NOMO-1 (cell line): ENCODE measurements around the gene HOMER2.
"Not testable (repeated sequence)": the region's sequence is repeated elsewhere in the genome, so short reads cannot be mapped to it uniquely, and the experiment has no call there.

Experiments
- DNase-seq, 2 experiments: peaks; one replicate each; lab custom pipeline; 2025; ENCODE audit not compliant: unreplicated experiment in 2 of 2; lab: John Stamatoyannopoulos, UW

The HOMER2 gene

DNA sequence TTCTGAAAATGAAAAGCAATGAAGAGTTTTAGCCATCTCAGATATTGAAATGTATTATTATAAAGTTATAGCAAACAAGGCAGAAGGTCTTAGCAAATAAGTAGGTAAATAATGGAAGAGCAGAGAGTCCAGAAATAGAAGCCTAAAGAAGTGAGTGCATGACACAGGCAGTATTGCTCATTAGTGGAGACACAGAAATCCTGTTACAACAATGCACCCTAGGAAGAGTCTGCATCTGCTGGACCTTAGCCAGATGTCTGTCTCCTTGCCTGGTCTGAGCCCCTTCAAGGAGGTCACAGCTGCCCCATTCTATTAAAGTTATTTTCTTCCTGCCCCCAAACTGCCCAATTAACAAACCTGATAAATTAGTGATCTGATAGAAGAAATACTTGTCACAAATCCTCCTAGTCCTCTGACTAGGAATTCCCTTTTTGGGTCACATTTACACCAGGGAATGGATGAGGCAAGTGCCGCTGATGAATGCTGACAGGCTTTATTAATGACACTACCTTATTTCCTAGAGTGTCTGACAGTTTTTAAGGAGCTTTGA is 51.9 kb downstream of the HOMER2 start:
- no peak for DNase-seq

DNA sequence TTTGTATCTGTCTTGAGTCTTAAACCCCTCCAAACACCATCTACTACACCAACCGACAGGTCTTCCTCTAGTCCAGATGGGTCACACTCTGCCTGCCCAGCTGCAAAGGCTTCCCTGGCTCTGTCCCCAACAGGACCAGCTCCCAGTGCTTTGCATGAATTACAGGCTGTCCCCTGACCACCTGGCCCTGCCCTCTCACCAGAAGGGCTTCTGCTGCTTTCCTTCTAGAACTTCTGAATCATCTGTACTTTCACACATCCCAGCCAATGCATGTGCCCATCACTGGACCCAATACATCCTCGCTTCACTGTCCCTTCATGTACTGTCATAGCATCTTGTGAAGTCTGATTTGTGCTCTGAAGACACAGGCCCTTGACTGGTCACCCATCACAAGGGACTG is 53.6 kb downstream of the HOMER2 start:
- no peak for DNase-seq

DNA sequence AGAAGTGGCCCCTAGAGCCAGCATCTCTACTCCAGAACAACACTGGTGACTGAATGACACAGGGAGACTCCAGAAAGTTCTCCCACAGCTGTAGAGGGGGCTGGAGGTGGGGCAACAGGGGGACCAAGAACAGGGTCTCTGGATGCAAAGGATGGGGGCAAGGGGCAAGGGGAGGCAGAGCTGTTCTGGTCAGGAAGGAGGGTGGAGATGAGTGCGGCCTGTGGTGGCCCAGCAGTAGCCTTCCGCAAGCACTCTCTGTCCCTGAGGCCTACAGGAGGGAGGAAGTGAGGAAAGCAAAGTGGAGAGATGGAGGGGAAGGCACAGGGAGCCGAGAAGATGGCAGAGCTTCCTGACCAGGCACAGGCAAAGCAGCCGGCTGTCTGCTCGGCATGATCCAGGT is 56.5 kb downstream of the HOMER2 start:
- DNase-seq, result no peak

DNA sequence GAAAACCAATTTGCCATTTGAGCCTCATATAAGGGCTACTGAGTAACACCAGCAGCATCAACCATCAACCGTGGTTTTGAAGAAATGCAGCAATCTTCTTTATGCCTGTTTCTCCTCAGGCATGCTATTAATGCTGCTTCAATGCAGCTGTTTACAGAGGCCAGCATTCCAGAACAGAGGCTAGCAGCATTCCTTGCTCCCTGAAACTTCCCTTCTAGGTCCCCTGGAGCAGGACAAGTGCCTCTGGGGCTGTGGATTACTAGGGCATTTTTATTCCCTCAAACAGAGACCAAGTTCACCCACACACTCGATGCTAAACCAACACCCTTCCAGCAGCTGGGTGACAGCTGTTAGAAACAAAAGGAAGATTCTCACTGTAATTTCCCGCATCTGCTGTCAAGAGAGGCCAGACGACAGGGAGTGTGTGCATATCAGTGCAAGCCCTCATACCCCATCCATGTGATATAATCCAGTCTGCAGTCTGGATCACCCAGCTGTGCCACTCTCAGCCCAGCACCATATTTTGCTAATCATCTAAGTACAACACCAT is 57.5 kb downstream of the HOMER2 start:
- no peak for DNase-seq

DNA sequence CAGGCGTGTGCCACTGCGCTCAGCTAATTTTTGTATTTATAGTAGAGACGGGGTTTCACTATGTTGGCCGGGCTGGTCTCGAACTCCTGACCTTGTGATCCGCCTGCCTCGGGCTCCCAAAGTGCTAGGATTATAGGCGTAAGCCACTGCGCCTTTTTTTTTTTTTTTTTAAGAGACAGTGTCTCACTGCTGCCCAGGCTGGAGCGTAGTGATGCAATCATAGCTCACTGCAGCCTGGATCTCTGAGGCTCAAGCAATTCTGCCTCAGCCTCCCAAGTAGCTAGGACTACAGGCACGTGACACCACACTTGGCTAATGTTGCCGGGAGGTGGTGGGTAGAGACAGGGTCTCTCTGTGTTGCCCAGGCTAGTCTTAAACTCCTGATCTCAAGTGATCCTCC is 59.0 kb downstream of the HOMER2 start:
- not testable (repeated sequence) for DNase-seq

DNA sequence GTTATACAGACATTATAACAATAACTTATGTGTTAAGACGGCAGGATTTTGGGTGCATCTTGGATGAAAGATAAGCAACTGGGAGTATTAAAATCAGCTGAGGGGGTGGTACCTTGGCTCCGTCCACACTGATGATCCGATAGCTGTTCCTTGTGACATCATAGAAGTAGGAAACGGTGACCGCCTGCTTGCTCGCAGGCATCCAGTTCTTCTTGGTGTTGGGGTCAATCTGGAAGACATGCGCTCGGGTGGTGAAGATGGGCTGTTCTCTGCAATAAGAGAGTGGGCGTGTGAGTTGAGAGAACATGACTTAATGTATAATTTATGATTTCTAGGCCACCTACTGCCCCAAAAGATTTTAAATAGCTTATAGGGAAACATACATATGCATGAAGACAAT is 59.9 kb downstream of the HOMER2 start:
- no peak for DNase-seq

DNA sequence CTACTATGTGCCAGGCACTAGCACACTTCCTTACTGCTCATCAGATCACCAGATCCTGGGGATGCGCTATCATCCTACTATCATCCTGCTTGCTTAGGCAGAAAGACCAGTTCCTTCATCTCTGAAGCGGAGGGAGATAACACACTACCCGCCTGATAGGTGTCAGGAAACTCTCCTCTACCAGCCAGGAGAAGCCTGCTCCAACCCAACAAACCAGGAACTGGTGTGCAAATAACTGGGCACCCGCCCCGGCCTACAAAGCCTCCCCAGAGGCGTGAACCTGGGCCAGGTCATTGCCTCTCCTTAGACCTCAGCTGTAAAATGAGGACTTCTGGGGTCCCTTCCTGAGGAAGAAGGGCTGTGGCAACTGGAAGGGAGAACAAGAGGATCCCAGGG is 61.5 kb downstream of the HOMER2 start:
- DNase-seq, result no peak

DNA sequence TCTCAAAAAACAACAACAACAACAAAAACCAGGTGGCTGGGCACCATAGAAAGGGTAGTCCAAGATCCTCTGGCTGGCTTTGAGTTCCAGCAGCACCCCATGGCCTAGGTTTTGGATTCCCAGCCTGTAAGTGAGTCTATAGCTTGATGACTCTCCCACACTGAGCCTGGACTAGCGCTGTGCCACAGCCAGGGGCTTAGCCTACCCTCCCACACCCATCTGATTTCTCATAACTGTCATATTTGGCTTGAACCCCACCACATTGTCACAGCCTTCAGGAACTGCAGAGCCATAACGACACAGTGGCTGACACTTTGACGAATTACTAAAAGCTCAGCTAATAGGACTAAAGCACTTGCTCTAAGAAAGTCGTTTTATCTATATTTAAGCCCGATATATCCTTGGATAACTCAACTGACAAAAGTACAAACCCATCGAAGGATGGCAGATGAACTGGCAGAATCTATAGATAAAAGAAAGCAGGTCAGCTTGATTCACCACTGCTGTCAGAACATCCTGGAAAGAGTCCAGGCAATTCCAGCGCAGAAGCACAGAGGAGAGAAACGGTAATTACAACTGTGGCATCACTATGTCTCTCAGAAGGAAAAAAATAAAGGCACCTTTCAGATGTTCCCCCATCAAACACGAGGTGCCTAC is 62.1 kb downstream of the HOMER2 start:
- DNase-seq, result no peak

DNA sequence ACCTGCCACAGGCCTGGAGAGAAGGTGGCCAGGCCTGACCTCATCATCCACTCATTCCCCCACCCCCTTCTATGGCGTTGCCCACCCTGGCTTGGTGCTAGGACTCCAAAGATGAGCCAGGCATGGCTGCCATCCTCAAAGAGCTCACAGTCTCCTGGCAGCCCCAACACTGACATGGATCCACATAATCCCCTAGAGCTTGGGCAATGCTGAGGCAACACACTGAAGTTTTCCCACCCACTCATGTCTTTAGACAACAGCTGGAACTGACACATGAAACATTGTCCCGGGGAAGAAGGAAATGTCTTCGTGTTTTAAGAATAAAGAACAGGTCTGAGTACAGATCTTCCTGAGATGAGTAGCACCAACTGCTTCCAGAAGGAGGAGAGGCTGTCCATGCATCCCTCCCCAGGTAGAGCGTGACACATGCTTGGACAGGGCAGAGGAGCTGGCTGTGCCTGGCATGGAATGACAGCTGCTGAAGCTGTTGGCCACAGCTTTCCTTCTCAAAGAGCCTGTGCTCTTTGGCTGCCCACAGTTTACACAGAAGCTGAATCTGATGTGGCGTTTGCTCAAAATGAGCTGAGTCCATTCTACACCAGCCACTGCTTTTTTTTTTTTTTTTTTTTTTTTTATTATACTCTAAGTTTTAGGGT is 70.1 kb downstream of the HOMER2 start:
- DNase-seq, result no peak

DNA sequence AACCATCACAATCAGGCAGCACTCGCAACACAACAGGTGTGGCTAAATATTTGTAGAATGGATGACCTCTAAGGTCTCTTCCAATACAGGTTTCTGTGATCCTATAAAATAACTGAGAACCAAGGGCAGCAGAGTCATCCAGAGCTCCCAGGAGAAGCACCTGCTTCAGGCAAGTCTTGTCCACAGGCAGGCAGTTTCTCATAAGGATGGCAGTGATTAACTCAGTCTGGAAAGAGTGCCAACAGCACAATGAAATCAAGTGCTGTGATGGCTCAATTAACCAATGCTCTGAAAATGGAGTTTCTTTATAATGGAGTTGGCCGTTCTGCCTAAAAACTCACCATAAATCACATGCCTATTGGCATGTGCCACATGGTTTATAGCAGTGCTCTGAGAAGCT is 70.8 kb downstream of the HOMER2 start:
- DNase-seq, result no peak

DNA sequence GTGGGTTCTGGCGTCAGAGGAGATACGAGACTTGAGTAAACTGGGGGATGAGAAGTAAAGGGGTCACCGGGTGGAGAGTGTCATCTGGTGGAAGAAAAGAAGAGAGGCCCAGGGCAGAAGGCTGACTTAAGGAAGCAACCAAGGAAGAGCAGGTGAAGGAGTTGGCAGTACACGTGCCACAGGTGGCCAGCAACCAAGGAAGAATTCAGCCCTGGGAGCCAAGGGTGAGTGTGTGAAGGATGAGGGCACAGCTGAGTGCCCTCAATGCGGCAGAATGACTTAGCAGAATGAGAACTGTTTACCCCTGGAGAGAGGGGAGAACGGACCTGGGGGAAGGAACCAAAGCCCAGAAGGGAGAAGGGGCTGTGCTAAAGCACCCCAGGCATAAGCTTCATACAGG is 71.8 kb downstream of the HOMER2 start:
- no peak for DNase-seq

DNA sequence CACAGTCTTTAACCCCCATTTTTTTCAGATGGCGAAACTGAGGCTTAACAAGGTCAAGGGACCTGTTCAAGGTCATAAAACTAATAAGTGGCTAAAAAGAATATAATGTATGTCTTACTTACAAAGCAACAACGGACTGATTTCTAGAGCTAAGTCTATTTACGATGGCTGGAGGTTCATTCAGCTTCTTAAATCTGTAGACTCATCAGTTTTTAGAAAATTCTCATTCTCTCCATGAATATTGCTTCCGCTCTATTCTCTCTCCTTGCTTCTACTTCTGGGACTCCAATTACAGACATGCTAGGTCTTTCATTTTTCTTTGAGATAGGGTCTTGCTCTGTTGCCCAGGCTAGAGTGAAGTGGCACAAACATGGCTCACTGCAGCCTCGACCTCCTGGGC is 74.2 kb downstream of the HOMER2 start:
- no peak for DNase-seq

DNA sequence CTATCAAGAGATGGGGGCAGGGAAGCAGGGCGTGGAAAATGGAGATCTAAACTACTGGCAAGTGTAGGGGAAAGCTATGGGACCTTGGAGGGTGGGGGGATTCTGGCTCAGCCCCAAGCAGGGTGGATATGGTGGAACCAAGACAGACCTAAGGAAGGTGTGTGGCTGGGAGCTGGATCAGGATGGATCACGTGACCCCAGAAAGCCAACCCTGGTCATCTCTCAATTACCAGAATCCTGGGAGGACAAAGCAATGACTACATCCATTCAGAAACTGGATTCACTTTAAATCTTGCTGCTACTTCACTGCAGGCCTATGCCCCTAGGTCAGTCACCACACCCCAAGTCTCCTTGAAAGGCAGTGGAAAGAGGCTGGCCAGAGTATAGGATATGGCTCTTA is 74.7 kb downstream of the HOMER2 start:
- DNase-seq, result no peak

DNA sequence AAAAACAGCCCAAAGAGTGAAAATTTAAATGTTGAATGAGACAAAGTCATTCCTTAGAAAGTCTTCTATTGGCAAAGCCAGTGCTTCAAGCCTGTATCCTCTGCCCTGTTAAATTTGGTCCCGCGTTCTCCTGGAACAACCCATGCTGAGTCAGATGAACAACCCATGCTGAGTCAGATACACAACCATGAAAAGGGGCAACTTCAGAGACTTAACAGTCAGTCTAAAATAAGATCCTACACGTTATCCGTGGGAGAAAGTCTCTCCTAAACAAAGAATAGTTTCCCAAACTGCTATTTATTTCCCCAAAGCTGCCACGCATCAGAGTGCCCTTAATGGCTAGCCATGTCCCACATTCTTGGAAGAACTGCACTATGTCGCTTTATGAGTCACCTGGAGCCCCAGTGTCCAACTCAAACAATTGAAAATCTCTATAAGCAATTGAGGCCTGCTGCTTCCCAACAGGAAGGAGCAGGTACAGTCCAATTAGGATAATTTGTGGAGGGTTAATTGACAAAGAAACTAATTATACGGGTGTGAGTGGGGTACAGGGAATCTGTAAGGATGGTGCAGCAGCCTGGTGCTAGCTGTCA is 77.0 kb downstream of the HOMER2 start:
- DNase-seq, result no peak

DNA sequence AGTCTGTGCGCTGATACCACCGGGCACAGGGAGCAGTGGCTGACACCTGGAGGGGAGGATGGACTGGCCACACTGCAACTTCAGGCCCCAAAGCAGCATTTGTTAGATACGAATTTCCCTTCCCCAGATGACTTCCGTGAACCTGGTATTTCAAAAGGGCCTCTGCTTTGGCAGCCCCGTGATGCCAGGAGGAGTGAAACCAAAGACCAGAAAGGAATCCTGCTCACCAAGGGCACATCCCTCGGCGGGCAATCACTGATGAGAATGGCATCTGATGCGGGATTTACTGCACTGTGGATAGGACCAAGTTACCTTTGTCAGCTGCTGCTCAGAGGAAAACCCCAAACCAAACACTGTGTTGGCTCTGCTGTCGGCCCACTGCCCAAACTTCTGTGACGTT is 77.6 kb downstream of the HOMER2 start:
- DNase-seq, result no peak

DNA sequence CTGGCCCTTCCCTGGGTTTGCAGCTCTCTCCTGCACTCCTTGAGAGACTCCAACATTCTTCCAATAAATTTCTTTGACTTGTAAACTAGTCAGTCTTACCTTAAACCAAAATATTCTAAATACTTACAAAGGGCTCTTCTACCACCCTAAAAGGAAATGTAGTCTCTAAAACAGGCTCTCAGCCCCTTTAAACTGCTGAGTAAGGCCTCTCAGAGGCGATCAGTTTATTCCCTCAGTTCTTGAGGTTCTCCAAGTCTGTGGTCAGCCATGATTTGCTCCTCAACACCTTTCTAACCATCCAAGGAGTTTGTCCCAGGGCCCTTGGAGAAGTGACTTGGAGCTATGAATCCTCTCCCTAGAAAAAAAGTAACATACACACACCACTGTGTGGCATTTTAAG is 78.3 kb downstream of the HOMER2 start:
- no peak for DNase-seq

DNA sequence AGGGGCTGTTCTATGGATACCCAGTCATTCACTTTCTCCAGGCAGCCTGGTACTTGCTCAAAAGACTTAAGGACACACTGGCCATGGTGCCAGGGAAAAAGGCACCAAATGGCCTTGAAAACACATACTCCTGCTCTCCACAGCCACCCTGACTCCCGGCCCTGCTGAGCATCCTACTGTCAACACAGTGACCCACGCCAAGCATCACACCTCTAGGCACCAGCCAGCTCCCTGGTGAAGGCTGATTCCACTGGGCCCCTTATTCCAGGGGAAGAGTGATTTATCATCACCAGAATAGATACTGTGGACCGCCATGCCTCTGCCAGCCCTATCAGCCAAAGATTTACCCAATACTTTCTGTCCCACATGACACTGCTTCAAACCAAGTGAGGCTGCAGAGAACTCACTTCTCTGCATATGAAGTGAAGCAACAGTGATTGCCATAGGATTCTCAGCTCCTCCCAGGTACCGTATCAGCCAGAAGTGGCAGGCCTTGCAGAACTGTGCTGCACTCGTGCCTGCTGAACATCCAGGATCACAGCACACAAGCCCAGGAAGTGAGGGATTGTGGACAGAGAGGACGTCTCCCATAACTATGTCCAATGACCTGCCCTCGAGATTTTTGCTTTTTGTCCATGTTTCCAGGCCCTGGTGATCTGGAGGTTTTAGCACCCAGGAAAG is 79.4 kb downstream of the HOMER2 start:
- no peak for DNase-seq

DNA sequence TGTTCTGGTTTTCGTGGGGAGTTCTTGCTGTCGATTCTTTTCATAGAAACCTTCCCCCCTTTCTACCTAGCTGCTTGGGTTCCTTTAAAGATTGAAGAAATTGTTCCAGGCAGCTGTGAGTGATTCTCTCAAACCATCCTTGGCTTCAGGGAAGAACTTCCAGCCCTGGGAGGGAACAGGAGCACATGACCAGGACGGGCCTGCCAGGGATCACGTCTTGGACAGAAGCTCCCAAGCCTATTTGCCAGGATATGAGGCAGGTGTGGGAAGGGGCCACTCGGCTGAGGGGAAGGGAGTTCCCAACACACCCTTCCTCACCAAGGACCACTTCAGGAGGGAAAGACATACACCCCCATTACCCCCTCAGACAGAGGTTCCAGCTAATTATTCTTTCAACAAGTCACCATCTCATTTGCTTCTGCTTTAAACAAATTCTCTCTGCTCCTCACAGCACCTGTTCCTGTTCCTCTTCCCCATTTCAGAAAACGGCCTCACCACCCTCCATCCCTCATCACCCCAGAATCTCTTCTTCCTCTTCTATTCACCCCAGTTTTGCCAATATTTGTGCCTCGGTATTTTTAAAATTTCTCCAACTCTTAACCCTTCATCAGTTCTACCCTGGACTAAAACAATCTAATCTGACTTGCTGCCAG is 80.6 kb downstream of the HOMER2 start:
- peak; percentile 46 to 76 for DNase-seq

DNA sequence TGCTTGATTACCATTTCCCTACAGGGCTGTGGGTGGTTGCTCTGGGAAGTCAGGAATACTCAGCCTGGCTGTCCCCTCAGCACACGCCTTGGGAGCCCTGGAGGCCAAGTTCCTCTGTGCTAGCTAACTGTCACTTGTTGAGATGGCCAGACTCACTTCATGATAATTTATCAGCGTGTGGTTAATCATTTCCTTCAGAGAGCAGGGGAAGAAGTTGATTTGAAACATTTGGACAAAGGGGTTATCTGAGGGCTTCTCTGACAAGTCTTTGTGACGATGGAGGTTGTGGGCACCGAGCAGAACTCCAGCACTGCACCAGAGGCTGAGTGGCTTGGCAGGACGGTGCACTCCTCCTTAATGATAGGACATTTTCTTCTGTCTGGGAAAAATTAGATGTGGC is 81.2 kb downstream of the HOMER2 start:
- peak; percentile 79 to 90 for DNase-seq

DNA sequence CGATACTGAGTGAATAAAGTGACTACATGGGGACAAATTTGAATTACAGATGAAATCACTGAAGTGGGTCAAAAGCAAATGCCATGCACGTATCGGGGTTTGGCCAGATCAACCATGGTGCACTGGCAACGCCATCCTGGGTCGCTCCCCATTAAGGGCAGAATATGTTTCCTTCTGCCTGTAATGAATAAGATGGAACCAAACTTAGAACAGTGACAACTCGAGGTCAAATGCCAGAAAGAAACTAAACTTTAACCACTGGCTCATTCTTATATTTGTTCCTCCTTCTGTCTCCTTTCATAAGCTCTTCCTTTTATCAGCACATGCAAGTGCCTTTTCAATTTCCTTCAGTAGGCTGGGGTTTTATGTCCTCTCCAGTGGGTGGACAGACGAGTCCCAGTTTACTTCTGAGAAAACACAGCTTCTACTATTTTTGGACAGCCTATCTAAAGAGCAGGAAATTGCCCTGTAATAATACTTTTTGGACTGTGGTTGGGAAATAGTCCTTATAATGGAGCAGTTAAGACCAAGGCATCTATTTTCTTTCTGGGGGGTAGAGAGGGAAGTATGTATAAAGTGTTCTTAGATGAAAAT is 81.7 kb downstream of the HOMER2 start:
- peak; percentile 79 to 92 for DNase-seq
